PFSK-1 (cell line): Measurements from ENCODE around the gene ZBTB38.

ENCODE experiments used
- POLR2AphosphoS5 ChIP-seq: IDR thresholded peaks from 2 replicates; pipeline ENCODE4 v1.6.1; 2012; ENCODE audit warnings: low read depth, mild to moderate bottlenecking, control low read depth, low read length, moderate library complexity
- SIN3A ChIP-seq: IDR thresholded peaks from 2 replicates; pipeline ENCODE4 v1.6.1; 2012; ENCODE audit warnings: mild to moderate bottlenecking, low read length, moderate library complexity, borderline replicate concordance; ENCODE audit not compliant: insufficient read depth
- TAF1 ChIP-seq: IDR thresholded peaks from 2 replicates; pipeline ENCODE4 v1.6.1; 2012; ENCODE audit warnings: low read length, control low read depth, borderline replicate concordance; ENCODE audit not compliant: insufficient read depth

DNA sequence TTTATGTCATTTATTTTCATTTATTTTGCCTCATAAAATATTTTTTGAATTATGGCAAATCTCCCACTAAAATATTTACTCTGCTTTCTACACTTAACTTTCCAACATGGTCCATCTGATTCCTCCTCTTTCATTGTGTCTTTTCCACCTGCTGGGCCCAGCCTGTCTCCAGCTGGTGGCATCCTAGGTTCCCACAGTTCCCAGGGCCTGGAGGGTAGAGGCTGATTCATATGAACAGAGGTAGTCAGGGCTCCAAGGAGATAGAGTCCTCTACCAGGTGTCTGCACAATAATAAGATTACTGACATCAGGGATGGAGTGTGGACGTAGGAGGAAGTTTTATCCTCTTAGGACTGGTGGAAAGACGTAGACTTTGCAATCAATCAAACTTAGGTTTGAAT lies 14.3 kb downstream of the ZBTB38 start:
- no peak for TF ChIP-seq POLR2AphosphoS5
- no peak for TF ChIP-seq SIN3A
- no peak for TF ChIP-seq TAF1
